NOMO-1 treated with dmso at 0.1 percent for 144 hours (cell line): ENCODE data around the gene CCN5.
A peak's percentile ranks its signal among the peaks of the same experiment; 100 is the strongest.
"Not testable (repeated sequence)": the region's sequence is repeated elsewhere in the genome, so short reads cannot be mapped to it uniquely, and the experiment has no call there.

Source experiments
- DNase-seq: peaks from one replicate; lab custom pipeline; 2025; ENCODE audit not compliant: unreplicated experiment; lab: John Stamatoyannopoulos, UW

CCN5 gene

GRCh38 chr20:44714701-44715498, at the start of gene CCN5:
Gene CCN5, plus strand, starts transcription at chr20:44715369. Its CDS starts 22 bp downstream, at chr20:44715391.
- DNase-seq = no peak

- no peak for DNase-seq
Measured at GRCh38 chr20:44666066-44666465, 49.1 kb upstream of the CCN5 start.

GRCh38 chr20:44670851-44671250, 44.3 kb upstream of the CCN5 start:
- not testable (repeated sequence) for DNase-seq

- peak; percentile 81 for DNase-seq
Measured at GRCh38 chr20:44671541-44671940, 43.6 kb upstream of the CCN5 start.

GRCh38 chr20:44672318-44672902, 42.8 kb upstream of the CCN5 start:
- not testable (repeated sequence) for DNase-seq

- no peak for DNase-seq
Measured at GRCh38 chr20:44678242-44678641, 36.9 kb upstream of the CCN5 start.

GRCh38 chr20:44678990-44679611, 36.1 kb upstream of the CCN5 start:
- DNase-seq = no peak

- no peak for DNase-seq
Measured at GRCh38 chr20:44681796-44682566, 33.2 kb upstream of the CCN5 start.

GRCh38 chr20:44683263-44684046, 31.7 kb upstream of the CCN5 start:
- no peak for DNase-seq

GRCh38 chr20:44684047-44684967, 30.9 kb upstream of the CCN5 start:
- no peak for DNase-seq

GRCh38 chr20:44686934-44687333, 28.2 kb upstream of the CCN5 start:
- DNase-seq = no peak

- no peak for DNase-seq
Measured at GRCh38 chr20:44688053-44688625, 27.0 kb upstream of the CCN5 start.

- DNase-seq = no peak
Measured at GRCh38 chr20:44689809-44690208, 25.4 kb upstream of the CCN5 start.

GRCh38 chr20:44690781-44691423, 24.3 kb upstream of the CCN5 start:
- no peak for DNase-seq

GRCh38 chr20:44691424-44692423, 23.4 kb upstream of the CCN5 start:
- no peak for DNase-seq

GRCh38 chr20:44692932-44693480, 22.2 kb upstream of the CCN5 start:
- DNase-seq = no peak

- DNase-seq = no peak
Measured at GRCh38 chr20:44693627-44694026, 21.5 kb upstream of the CCN5 start.
